Chondrocyte (in vitro differentiated cells): Measurements from ENCODE around the gene CRYAA. TPM values are rescaled to one million over a fixed set of nuclear protein-coding genes. Genes with fewer than 3 reads are reported as not detected.
"Not testable (repeated sequence)": the region's sequence is repeated elsewhere in the genome, so short reads cannot be mapped to it uniquely, and the experiment has no call there.

Source experiments
- DNase-seq: peaks from one replicate; pipeline ENCODE4 v3.0.0; 2021; ENCODE audit warnings: mixed read lengths, low spot score
- H3K27ac Mint-ChIP-seq: one replicate; pipeline ENCODE4 v1.8.0; 2021; ENCODE audit warnings: mild to moderate bottlenecking, moderate library complexity, mixed read lengths; ENCODE audit not compliant: unreplicated experiment
- H3K27me3 Mint-ChIP-seq: 2 replicates; pipeline ENCODE4 v1.8.0; 2021; ENCODE audit warnings: low read depth, mixed read lengths
- H3K36me3 Mint-ChIP-seq: 2 replicates; pipeline ENCODE4 v1.8.0; 2021; ENCODE audit warnings: low read depth, mixed read lengths
- H3K4me1 Mint-ChIP-seq: 2 replicates; pipeline ENCODE4 v1.8.0; 2021; ENCODE audit warnings: low read depth, mild to moderate bottlenecking, mixed read lengths
- H3K4me3 Mint-ChIP-seq: one replicate; pipeline ENCODE4 v1.8.0; 2021; ENCODE audit warnings: mild to moderate bottlenecking, moderate library complexity, mixed read lengths; ENCODE audit not compliant: unreplicated experiment
- H3K9me3 Mint-ChIP-seq: 2 replicates; pipeline ENCODE4 v1.8.0; 2021; ENCODE audit warnings: low read depth, mixed read lengths
- total RNA-seq: library from RNA; stranded (reverse); gene quantifications from 3 replicates; pipeline ENCODE4 v1.2.1, GENCODE V29; 2021
- TF ChIP-seq, protein P1 (sequence below): fragments of 200-600 bp; sonication (generic); IDR thresholded peaks from 2 replicates; pipeline ENCODE4 v1.5.0; 2021; ENCODE audit warnings: antibody characterized with exemption, mild to moderate bottlenecking, moderate library complexity

The CRYAA gene
- total RNA-seq, 1 donor from 2014 or later: not detected

DNA sequence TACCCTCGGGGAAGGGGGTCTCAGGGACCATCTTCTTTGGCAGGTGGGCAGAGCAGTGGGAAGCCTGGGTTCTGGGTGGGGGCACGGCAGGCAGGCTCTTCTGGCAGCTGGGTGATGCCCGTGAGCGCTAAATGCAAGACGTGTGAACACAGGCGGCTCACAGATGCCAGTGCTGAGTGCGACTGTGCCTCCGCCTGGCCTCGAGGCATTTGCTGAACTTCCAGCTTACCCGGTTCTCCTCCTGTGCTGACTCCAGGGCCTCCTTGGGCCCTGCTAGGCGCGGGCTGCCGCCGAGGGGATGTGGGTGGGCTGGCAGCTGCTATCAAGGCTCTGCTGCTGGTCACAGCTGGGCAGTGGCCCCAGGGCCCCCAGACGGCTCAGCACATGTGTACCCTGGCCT is 12.2 kb downstream of the CRYAA start:
- H3K27me3 Mint-ChIP-seq, DNase-seq, H3K36me3 Mint-ChIP-seq, H3K9me3 Mint-ChIP-seq, H3K4me3 Mint-ChIP-seq, H3K4me1 Mint-ChIP-seq, H3K27ac Mint-ChIP-seq: not testable (repeated sequence)

DNA sequence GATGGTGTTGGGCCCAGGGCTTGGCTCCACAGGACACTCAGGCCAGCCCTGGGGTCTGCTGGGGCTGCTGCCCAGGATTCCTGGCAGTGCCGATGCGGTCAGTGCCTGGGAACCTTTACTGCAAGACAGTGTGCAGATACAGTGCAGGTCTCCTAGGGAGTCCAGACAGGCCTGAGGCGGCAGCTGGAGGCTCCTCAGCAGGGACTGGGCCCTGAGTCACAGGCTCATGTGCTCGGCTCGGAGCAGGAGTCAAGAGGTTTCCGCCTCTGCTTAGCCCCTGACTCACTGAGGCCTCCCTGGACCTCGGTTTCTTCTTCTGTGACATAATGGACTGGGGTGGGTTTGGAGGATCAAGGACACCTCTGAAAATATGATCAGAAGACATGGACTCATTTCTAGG is 18.5 kb downstream of the CRYAA start:
- Mint-ChIP-seq H3K27ac (peak overlapping the region; percentile 32), H3K4me1 (peaks cover 11% of the 10 kb centered on the region)
- H3K27me3 Mint-ChIP-seq, H3K4me3 Mint-ChIP-seq, H3K36me3 Mint-ChIP-seq, DNase-seq, H3K9me3 Mint-ChIP-seq: not testable (repeated sequence)

DNA sequence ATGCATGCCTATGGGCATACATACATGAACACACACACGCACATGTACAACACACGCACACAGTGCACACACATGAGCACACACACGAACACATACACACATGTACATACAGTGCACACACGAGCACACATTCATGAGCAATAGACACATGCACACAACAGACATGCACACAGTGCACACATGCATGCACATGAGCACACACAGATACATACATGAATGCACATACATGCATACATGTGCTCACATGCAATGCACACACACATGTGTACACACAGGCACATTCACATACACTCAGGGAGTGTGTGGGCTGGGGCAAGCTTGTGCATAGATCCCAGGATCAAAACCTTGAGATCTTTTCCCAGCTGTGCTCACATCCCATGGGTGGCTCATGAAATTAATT is 18.9 kb downstream of the CRYAA start:
- Mint-ChIP-seq H3K4me1 (peaks cover 11% of the 10 kb centered on the region), H3K9me3 (no peaks in the 10 kb centered on the region), H3K4me3 (no peak overlapping the region), H3K27ac (peak overlapping the region; percentile 32), H3K36me3 (no peaks in the 10 kb centered on the region), H3K27me3 (peaks cover 6% of the 10 kb centered on the region)
- no peak for DNase-seq
- TF ChIP-seq, protein P1, sequence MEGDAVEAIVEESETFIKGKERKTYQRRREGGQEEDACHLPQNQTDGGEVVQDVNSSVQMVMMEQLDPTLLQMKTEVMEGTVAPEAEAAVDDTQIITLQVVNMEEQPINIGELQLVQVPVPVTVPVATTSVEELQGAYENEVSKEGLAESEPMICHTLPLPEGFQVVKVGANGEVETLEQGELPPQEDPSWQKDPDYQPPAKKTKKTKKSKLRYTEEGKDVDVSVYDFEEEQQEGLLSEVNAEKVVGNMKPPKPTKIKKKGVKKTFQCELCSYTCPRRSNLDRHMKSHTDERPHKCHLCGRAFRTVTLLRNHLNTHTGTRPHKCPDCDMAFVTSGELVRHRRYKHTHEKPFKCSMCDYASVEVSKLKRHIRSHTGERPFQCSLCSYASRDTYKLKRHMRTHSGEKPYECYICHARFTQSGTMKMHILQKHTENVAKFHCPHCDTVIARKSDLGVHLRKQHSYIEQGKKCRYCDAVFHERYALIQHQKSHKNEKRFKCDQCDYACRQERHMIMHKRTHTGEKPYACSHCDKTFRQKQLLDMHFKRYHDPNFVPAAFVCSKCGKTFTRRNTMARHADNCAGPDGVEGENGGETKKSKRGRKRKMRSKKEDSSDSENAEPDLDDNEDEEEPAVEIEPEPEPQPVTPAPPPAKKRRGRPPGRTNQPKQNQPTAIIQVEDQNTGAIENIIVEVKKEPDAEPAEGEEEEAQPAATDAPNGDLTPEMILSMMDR: no peak

DNA sequence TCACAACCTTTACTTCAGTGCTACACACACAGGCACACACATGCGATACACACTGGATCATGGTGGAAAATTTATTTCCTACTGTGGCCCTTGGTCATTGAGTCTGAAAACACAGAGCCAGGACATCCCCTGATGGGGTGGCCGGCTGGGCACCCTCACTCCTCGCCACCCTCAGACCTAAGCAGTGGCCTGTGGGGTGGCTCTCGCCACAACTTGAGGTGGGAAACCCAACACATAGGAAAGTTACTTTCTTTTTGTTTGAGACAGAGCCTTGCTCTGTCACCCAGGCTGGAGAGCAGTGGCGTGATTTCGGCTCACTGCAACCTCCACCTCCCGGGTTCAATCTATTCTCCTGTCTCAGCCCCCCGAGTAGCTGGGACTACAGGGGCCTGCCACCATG is 19.4 kb downstream of the CRYAA start:
- no peak overlapping the region for H3K27ac Mint-ChIP-seq
- no peak overlapping the region for H3K4me3 Mint-ChIP-seq
- TF ChIP-seq, protein P1: no peak
- DNase-seq: no peak
- H3K36me3 Mint-ChIP-seq: no peaks in the 10 kb centered on the region
- H3K9me3 Mint-ChIP-seq: no peaks in the 10 kb centered on the region
- peaks cover 11% of the 10 kb centered on the region for H3K4me1 Mint-ChIP-seq
- H3K27me3 Mint-ChIP-seq: peaks cover 6% of the 10 kb centered on the region

DNA sequence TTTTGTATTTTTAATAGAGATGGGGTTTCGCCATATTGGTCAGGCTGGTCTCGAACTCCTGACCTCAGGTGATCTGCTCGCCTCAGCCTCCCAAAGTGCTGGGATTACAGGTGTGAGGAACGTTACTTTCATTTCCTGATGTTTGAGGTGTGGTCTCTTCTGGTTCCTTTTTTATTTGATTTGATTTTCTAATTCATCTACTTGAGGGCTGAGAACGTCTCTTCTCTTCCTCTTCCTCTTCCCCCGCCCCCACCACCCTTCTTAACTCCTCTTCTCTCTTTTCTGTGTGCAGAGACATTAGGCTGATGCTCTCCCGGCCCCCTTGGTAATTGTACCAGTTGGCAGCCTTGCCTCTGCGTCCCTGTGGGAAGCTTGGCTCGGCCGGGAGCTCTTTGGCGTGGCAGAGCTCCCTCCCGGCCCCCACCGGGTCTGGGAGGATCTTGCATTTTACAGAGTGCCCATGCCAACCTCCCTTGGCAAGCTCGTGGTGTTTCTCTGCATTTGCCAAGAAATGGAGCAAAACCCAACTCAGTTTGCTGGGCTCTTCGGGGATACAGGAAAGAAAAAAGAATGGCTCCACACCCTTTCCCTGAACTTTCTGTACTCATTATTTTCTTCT is 19.9 kb downstream of the CRYAA start:
- DNase-seq: no peak
- Mint-ChIP-seq H3K4me3 (no peak overlapping the region), H3K4me1 (peaks cover 11% of the 10 kb centered on the region), H3K36me3 (no peaks in the 10 kb centered on the region), H3K27me3 (peaks cover 6% of the 10 kb centered on the region), H3K27ac (peak overlapping the region; percentile 77), H3K9me3 (no peaks in the 10 kb centered on the region)
- TF ChIP-seq, protein P1: no peak

DNA sequence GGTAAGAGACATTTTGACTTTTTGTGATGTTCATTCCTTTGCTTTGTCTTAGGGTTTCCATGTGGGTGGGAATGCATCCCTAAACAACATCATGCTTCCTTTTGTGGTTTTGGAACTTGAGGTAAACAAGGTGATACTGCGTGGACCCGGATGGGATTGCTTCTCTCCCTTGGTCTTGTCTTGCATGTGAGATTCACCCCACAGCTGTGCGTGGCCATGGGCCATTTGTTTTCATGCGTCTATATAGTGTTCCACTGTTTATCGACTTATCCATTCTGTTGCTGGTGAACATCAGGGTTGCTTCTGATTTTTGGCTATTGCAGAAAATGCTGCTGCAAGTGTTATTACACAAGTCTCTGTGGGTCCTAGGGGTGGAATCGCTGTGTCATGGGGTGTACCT is 21.1 kb downstream of the CRYAA start:
- H3K36me3 Mint-ChIP-seq: no peaks in the 10 kb centered on the region
- peaks cover 21% of the 10 kb centered on the region for H3K4me1 Mint-ChIP-seq
- TF ChIP-seq, protein P1: no peak
- DNase-seq: no peak
- no peak overlapping the region for H3K4me3 Mint-ChIP-seq
- peaks cover 6% of the 10 kb centered on the region for H3K27me3 Mint-ChIP-seq
- H3K27ac Mint-ChIP-seq: no peak overlapping the region
- H3K9me3 Mint-ChIP-seq: no peaks in the 10 kb centered on the region
